Hematopoietic multipotent progenitor cell treated with erythropoietin and hydrocortisone succinate and interleukin-3 and kit ligand, for 6 days (in vitro differentiated cells): ENCODE results near the gene FGF22.
A peak's percentile ranks its signal among the peaks of the same experiment; 100 is the strongest.

Source experiments
- DNase-seq: peaks from one replicate; pipeline ENCODE4 v3.0.0-alpha.2; 2015

Gene FGF22

GRCh38 chr19:681029-682019 lies 41.6 kb downstream of the FGF22 start:
- peak; percentile 98 for DNase-seq

- no peak for DNase-seq
Measured at GRCh38 chr19:682678-683320, 43.1 kb downstream of the FGF22 start.

- no peak for DNase-seq
Measured at GRCh38 chr19:685454-685931, 45.8 kb downstream of the FGF22 start.

DNA sequence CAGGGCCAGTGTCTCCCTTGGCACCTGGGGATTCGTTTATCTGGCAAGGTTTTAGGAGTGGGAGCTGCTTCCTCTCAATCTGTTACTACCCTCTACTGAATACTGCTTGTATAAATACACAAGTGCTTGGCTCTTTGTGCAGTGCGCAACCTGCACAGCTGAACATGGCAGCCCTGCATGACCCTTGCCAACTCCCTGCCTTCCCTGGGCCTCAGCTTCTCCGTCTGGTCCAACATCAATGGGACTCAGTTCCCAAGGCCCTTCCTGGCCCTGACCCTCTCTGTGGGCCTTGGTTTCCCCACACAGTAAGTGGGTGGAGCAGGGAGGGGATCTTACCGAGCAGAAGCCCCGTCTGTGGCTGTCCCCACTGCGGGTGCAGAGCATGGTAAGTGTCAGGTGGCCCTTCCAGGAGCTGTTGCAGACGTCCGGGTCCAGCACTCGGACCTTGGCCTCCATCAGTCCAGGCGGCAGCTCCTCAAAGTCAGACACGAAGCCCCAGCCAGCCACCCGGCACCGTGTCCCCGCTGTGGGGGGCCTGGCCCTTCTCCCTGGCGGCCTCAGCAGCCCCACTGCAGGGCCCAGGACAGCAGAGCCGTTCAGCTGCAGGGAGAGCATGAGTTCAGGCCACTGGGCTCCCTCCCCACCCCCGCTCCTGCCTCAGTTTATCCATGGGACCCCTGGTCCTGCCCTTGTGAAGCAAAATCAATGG lies 47.1 kb downstream of the FGF22 start:
- no peak for DNase-seq

DNA sequence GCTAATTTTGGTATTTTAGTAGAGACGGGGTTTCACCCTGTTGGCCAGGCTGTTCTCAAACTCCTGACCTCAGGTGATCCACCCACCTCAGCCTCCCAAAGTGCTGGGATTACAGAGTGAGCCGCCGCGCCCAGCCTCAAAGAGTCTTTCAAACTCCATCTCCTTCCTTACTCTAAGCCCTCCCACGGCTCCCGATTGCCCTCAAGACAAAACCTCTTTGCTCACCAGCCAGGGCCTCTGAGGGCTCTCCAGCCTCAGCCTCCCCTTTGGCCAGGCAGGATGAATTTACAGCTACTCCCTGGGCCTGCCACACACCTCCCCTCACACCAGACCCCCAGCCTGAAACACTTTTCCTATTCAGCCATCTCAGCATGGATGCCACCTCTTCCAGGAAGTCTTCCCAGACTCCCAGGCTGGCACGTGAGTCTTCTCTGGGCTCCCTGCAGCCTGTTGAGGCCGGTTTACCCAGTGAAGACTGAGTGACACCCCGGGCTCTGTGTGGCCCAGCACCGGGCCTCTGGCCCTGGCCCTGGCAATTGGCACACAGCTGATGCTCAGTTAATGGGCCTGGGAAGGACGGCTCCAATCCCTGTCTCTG lies 48.0 kb downstream of the FGF22 start:
- DNase-seq = no peak

GRCh38 chr19:688214-688613 lies 48.5 kb downstream of the FGF22 start:
- DNase-seq = no peak

GRCh38 chr19:688992-689391 lies 49.3 kb downstream of the FGF22 start:
- no peak for DNase-seq

DNA sequence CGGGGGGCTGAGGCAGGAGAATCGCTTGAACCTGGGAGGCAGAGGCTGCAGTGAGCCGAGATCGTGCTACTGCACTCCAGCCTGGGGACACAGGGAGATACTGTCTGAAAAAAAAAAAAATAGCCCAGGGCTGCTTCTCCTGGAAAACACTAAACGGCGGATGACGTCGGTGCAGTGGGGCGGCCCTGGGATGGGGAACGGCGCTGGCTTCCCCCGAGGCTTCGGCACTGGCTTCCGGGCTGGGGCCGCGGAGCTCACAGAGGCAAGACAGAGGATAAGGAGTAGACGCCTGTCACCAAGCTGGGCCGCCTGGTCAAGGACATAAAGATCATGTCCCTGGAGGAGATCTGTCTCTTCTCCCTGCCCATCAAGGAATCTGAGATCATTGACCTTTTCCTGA lies 50.5 kb downstream of the FGF22 start:
- no peak for DNase-seq
